CD4-positive, alpha-beta T cell treated with Interleukin-15 for 4 hours (primary cell): ENCODE results near the gene SCARB1.
"Not testable (repeated sequence)": the region's sequence is repeated elsewhere in the genome, so short reads cannot be mapped to it uniquely, and the experiment has no call there.

Source experiments
- DNase-seq: peaks from one replicate; pipeline ENCODE4 v3.0.0-alpha.2; 2020; ENCODE audit warnings: low spot score

SCARB1 gene

GRCh38 chr12:124863416-124864325 is at the start of gene SCARB1:
Gene SCARB1, minus strand, starts transcription at chr12:124863864. Its CDS starts 144 bp downstream, at chr12:124863720.
- DNase-seq = peak; percentile 73

GRCh38 chr12:124912529-124913287 is 49.0 kb upstream of the SCARB1 start:
- not testable (repeated sequence) for DNase-seq

GRCh38 chr12:124911521-124911920 is 47.9 kb upstream of the SCARB1 start:
- DNase-seq = not testable (repeated sequence)

- DNase-seq = no peak
These were observed 47.2 kb upstream of the SCARB1 start for GRCh38 chr12:124910561-124911478.

- DNase-seq = no peak
These were observed 46.3 kb upstream of the SCARB1 start for GRCh38 chr12:124909831-124910560.

GRCh38 chr12:124906606-124907261 is 43.1 kb upstream of the SCARB1 start:
- DNase-seq = peak; percentile 96

- no peak for DNase-seq
These were observed 40.8 kb upstream of the SCARB1 start for GRCh38 chr12:124904306-124905098.

- no peak for DNase-seq
These were observed 39.3 kb upstream of the SCARB1 start for GRCh38 chr12:124902916-124903315.

- DNase-seq = no peak
These were observed 37.3 kb upstream of the SCARB1 start for GRCh38 chr12:124901003-124901402.

- DNase-seq = not testable (repeated sequence)
These were observed 36.7 kb upstream of the SCARB1 start for GRCh38 chr12:124900345-124900795.

GRCh38 chr12:124898923-124899294 is 35.2 kb upstream of the SCARB1 start:
- no peak for DNase-seq

GRCh38 chr12:124898200-124898922 is 34.7 kb upstream of the SCARB1 start:
- peak; percentile 59 for DNase-seq

- no peak for DNase-seq
These were observed 32.8 kb upstream of the SCARB1 start for GRCh38 chr12:124896461-124896860.

GRCh38 chr12:124893792-124894516 is 30.3 kb upstream of the SCARB1 start:
- DNase-seq = no peak

GRCh38 chr12:124888260-124888659 is 24.6 kb upstream of the SCARB1 start:
- DNase-seq = no peak

GRCh38 chr12:124887766-124888165 is 24.1 kb upstream of the SCARB1 start:
- not testable (repeated sequence) for DNase-seq

GRCh38 chr12:124884587-124885438 is 21.1 kb upstream of the SCARB1 start:
- DNase-seq = no peak
